C4-2B (cell line): ENCODE results near the gene FXYD1.

ENCODE experiments used
- H3K27ac ChIP-seq: fragments of 450-650 bp; 2 replicates; pipeline ENCODE4 v1.5.1; 2017
- ZFX ChIP-seq: fragments of 450-650 bp; IDR thresholded peaks from 2 replicates; pipeline ENCODE4 v1.6.1; 2017
- TF ChIP-seq, protein P1 (sequence below): fragments of 450-650 bp; conservative IDR thresholded peaks from 2 replicates; pipeline ENCODE4 v1.5.1; 2017; ENCODE audit warnings: mild to moderate bottlenecking

FXYD1 gene

DNA sequence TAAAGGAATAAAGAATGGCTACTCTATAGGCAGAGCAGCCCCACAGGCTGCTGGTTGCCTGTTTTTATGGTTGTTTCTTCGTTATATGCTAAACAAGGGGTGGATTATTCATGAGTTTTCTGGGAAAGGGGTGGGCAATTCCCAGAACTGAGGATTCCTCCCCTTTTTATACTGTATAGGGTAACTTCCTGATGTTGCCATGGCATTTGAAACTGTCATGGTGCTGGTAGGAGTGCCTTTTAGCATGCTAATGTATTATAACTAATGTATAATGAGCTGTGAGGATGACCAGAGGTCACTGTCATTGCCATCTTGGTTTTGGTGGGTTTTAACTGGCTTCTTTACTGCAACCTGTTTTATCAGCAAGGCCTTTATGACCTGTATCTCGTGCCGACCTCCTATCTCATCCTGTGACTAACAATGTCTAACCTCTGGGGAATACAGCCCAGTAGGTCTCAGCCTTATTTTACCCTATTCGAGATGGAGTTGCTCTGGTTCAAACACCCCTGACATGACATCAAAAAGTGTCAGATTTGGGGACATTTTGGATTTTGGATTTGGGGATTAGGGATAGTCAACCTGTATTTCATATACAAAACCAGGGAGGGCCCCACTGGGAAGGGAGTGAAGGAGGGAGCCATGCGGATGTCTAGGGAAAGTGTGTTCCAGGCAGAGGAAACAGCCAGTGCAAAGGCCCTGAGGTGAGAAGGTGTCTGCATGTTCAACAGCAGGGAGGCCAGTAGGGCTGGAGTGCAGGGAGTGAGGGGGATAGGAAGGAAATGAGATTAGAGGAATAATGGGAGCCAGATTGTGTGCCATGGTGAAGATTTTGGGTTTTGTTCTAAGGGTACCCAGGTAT, 26.8 kb downstream of the FXYD1 start:
- TF ChIP-seq, protein P1, sequence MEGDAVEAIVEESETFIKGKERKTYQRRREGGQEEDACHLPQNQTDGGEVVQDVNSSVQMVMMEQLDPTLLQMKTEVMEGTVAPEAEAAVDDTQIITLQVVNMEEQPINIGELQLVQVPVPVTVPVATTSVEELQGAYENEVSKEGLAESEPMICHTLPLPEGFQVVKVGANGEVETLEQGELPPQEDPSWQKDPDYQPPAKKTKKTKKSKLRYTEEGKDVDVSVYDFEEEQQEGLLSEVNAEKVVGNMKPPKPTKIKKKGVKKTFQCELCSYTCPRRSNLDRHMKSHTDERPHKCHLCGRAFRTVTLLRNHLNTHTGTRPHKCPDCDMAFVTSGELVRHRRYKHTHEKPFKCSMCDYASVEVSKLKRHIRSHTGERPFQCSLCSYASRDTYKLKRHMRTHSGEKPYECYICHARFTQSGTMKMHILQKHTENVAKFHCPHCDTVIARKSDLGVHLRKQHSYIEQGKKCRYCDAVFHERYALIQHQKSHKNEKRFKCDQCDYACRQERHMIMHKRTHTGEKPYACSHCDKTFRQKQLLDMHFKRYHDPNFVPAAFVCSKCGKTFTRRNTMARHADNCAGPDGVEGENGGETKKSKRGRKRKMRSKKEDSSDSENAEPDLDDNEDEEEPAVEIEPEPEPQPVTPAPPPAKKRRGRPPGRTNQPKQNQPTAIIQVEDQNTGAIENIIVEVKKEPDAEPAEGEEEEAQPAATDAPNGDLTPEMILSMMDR: no peak
- TF ChIP-seq ZFX: no peak
- H3K27ac ChIP-seq: no peak overlapping the region

DNA sequence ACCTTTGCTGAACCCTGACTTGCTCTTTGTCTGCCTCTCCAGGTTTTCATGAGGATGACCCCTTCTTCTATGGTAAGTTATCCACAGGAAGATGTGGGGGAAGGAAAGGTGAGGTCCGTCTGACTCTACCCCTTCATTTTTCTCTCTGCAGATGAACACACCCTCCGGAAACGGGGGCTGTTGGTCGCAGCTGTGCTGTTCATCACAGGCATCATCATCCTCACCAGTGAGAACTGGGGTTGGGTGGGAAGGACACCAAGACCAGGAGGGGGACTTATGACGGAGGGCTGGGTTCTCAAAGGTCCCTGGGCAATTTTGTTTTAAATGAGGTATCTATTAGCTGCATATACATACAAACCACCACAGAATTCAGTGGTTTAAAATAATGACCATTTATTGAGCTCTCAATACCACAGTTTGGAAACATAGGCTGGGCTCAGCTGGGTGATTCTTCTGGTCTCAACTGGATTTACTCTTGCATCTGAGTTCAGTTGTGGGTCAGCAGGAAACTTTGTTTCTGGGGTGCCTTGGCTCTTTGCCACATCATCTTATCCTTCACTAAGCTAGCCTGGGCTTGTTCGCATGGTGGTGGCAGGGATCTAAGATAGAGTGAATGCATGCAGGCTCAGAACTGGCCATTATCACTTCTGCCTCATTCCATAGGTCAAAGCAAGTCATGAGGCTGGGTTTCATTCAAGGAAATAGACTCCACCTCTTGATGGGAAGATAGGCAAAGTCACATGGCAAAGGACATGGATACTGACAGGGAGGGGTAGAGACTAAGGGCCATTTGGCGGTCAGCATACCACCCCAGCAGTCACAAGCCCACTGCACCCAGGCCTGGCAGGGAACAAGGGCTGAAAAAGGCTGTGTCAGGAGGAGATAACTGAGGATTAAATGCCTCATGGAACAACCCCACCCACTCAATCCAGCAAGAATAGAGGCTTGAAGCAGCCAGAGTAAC, 27.8 kb downstream of the FXYD1 start:
- no peak overlapping the region for H3K27ac ChIP-seq
- TF ChIP-seq ZFX: no peak
- TF ChIP-seq, protein P1: no peak

- TF ChIP-seq, protein P1: no peak
- no peak for TF ChIP-seq ZFX
- H3K27ac ChIP-seq: no peak overlapping the region
Observed at GRCh38 chr19:35167251-35168119, 28.9 kb downstream of the FXYD1 start.

DNA sequence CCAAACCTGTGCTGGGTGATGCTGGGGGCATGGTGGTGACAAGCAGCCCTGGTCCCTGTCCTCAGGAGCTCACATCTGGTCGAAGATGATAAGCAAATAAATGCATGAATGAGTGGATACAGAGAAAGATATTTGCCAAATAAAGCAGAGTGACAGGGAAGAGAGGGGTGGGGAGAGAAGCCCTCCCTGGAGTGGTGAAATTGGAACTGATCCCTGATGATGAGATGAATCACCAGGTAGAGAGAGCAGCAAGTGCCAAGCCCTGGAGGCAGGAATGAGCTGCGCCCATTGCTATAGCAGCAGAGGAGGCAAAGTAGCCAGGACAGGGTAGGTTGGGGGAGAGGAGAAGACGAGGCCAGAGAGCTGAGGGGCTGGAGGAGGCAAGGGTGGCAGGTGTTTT, 29.6 kb downstream of the FXYD1 start:
- H3K27ac ChIP-seq: no peak overlapping the region
- no peak for TF ChIP-seq ZFX
- TF ChIP-seq, protein P1: no peak

DNA sequence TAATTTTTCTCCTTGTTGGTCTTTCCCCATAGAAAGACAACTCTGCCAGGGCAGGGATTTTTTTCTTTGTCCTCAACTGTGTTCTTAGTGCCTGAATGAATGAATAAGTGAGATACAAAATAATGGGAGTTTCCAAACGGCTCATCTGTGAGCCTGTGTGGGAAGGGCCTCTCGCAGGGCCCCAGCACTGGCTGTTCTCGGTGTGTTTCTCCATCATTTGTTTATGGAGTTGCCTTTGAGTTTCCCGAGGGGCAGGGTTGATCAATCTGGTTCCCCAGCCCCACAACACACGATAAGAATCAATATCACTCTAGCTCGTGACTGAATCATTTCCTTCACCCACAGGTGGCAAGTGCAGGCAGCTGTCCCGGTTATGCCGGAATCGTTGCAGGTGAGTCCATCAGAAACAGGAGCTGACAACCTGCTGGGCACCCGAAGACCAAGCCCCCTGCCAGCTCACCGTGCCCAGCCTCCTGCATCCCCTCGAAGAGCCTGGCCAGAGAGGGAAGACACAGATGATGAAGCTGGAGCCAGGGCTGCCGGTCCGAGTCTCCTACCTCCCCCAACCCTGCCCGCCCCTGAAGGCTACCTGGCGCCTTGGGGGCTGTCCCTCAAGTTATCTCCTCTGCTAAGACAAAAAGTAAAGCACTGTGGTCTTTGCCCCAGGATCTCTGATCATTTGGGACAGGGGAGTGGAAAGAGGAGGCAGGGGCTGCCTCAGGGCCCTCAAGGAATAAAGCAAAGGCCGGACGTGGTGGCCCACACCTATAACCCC, 30.8 kb downstream of the FXYD1 start:
- TF ChIP-seq, protein P1: no peak
- no peak for TF ChIP-seq ZFX
- H3K27ac ChIP-seq: no peak overlapping the region

DNA sequence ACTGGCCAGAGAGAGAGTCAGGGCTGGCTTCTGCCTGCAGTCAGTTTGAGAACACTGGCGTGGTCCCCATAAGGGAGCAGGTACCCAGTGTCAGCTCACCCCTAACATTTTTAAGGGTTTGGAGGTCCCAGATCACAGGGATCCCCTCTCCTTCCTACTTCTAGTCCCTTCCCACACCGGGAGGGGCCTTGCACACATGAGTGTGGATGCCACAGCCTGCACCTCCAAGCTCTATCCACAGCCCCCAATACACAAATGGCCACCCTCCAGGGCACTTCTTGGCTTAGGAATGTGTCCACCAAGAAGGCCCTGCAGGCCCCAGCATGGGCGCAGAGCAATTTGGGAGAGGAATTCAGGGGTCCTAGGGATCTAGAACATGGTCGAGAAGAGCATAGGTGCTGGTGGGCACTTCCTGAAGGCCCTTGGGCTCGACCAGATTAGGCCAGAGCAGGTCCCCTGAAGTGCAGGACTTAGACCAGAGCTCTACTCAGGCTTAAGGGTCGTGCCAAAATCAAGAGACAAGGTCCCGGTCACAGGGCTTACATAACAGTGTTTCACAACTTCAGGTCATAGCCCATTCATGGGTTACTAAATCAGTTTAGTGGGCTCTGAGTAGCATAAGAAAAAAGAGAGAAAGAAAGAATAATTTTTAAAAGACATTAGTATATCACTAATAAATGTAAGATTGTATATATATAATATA, 31.9 kb downstream of the FXYD1 start:
- no peak overlapping the region for H3K27ac ChIP-seq
- TF ChIP-seq, protein P1: no peak
- no peak for TF ChIP-seq ZFX
